HepG2 (cell line): ENCODE measurements around the gene JPT2. TPM values are rescaled to one million over a fixed set of nuclear protein-coding genes. Genes with fewer than 3 reads are reported as not detected.
A peak's percentile ranks its signal among the peaks of the same experiment; 100 is the strongest.

Source experiments
- ATF2 ChIP-seq: sonication (generic); formaldehyde crosslinking; IDR thresholded peaks from 2 replicates; pipeline ENCODE4 v1.4.0; 2020; ENCODE audit warnings: missing genetic modification reagents
- BORCS8-MEF2B ChIP-seq: sonication (generic); formaldehyde crosslinking; IDR thresholded peaks from 2 replicates; pipeline ENCODE4 v1.8.0; 2022; ENCODE audit warnings: mild to moderate bottlenecking, missing genetic modification reagents
- CCAR2 ChIP-seq: fragments of 200-400 bp; formaldehyde crosslinking; optimal IDR thresholded peaks from 2 replicates; pipeline ENCODE3; 2018; ENCODE audit warnings: low read depth, mild to moderate bottlenecking, low read length, moderate library complexity
- FOSL1 ChIP-seq: sonication (generic); formaldehyde crosslinking; IDR thresholded peaks from 2 replicates; pipeline ENCODE4 v1.9.0; 2021; ENCODE audit warnings: missing genetic modification reagents, borderline replicate concordance
- FOXM1 ChIP-seq: sonication (generic); formaldehyde crosslinking; IDR thresholded peaks from 2 replicates; pipeline ENCODE4 v1.5.0; 2020; ENCODE audit warnings: missing genetic modification reagents
- HMG20A ChIP-seq: IDR thresholded peaks from 2 replicates; pipeline ENCODE4 v1.6.1; 2016; ENCODE audit warnings: borderline replicate concordance
- HMGXB4 ChIP-seq, 2 experiments: sonication (generic) in 1 of 2; formaldehyde crosslinking in 1 of 2; IDR thresholded peaks; 2 replicates each; pipeline versions ENCODE4 v1.4.0 to v1.6.1; 2018 to 2020; ENCODE audit warnings: missing genetic modification reagents in 2 of 2, borderline replicate concordance in 1 of 2, low read depth in 1 of 2, mild to moderate bottlenecking in 1 of 2, missing biosample characterization in 1 of 2
- HNF4G ChIP-seq, 2 experiments: sonication (generic) in 1 of 2; formaldehyde crosslinking in 1 of 2; IDR thresholded peaks; 2 replicates each; pipeline versions ENCODE4 v1.4.0 to v1.6.1; 2011 to 2020; ENCODE audit warnings: borderline replicate concordance in 2 of 2, low read depth in 2 of 2, mild to moderate bottlenecking in 2 of 2, low read length in 1 of 2, missing genetic modification reagents in 1 of 2, moderate library complexity in 1 of 2
- HOXA3 ChIP-seq: sonication (generic); formaldehyde crosslinking; IDR thresholded peaks from 2 replicates; pipeline ENCODE4 v1.5.0; 2020; ENCODE audit warnings: missing genetic modification reagents
- HOXD1 ChIP-seq: sonication (generic); formaldehyde crosslinking; IDR thresholded peaks from 2 replicates; pipeline ENCODE4 v1.5.0; 2020; ENCODE audit warnings: missing genetic modification reagents
- JUN ChIP-seq: sonication (generic); formaldehyde crosslinking; IDR thresholded peaks from 2 replicates; pipeline ENCODE4 v1.4.0; 2020; ENCODE audit warnings: mild to moderate bottlenecking, missing genetic modification reagents
- MAFK ChIP-seq, 2 experiments: IDR thresholded peaks in 1 of 2; conservative IDR thresholded peaks in 1 of 2; 2 replicates each; pipeline ENCODE4 v1.6.1; 2011; ENCODE audit warnings: improper control_type of control experiment in 2 of 2, low read length in 2 of 2
- NBN ChIP-seq: fragments of 450-650 bp; conservative IDR thresholded peaks from 2 replicates; pipeline ENCODE4 v1.6.1; 2017
- NCOA5 ChIP-seq: sonication (generic); formaldehyde crosslinking; IDR thresholded peaks from 2 replicates; pipeline ENCODE4 v1.4.0; 2020; ENCODE audit warnings: missing genetic modification reagents
- POLR2AphosphoS5 ChIP-seq: IDR thresholded peaks from 2 replicates; pipeline ENCODE4 v1.6.1; 2012; ENCODE audit warnings: low read depth, low read length
- XBP1 ChIP-seq: sonication (generic); formaldehyde crosslinking; IDR thresholded peaks from 2 replicates; pipeline ENCODE4 v1.5.0; 2020; ENCODE audit warnings: missing genetic modification reagents
- ZNF282 ChIP-seq: fragments of 450-650 bp; IDR thresholded peaks from 2 replicates; pipeline ENCODE4 v1.6.1; 2018; ENCODE audit not compliant: partially characterized antibody
- ZNF33B ChIP-seq: sonication (generic); formaldehyde crosslinking; IDR thresholded peaks from 2 replicates; pipeline ENCODE4 v1.5.1; 2020; ENCODE audit warnings: mild to moderate bottlenecking, missing genetic modification reagents
- ZNF562 ChIP-seq: sonication (generic); formaldehyde crosslinking; IDR thresholded peaks from 2 replicates; pipeline ENCODE4 v1.8.0; 2022; ENCODE audit warnings: missing genetic modification reagents, borderline replicate concordance
- ZNF639 ChIP-seq: conservative IDR thresholded peaks from 2 replicates; pipeline ENCODE4 v1.6.1; 2018; ENCODE audit warnings: missing genetic modification reagents
- polyA plus RNA-seq, 8 experiments: library from polyadenylated mRNA; depleted of rRNA in 3 of 8; stranded (reverse) in 7 of 8; unstranded in 1 of 8; fragments of >200 nt; fragmentation: Illumina TruSeq in 4 of 8; extraction: Trizol in 4 of 8; gene quantifications; 2 replicates each; pipeline versions ENCODE4 v1.2.1 to v1.2.3, GENCODE V29; 2011 to 2016; ENCODE audit warnings: low read depth in 4 of 8, missing spikeins in 1 of 8, mixed read lengths in 1 of 8; ENCODE audit not compliant: insufficient read depth in 1 of 8
- total RNA-seq, 5 experiments: library from RNA; depleted of rRNA; stranded (reverse); fragments of >200 nt; fragmentation: Illumina TruSeq; extraction: Trizol; gene quantifications; 2 replicates each; pipeline ENCODE4 v1.2.3, GENCODE V29; 2016; ENCODE audit warnings: low read depth in 1 of 5
- TF ChIP-seq, protein P1 (sequence below): IDR thresholded peaks from 2 replicates; pipeline ENCODE4 v1.6.1; 2016
- TF ChIP-seq, protein P2 (sequence below): sonication (generic); formaldehyde crosslinking; IDR thresholded peaks from 2 replicates; pipeline ENCODE4 v1.5.0; 2020; ENCODE audit warnings: mild to moderate bottlenecking, missing genetic modification reagents, moderate library complexity

Gene JPT2
- total and polyA plus RNA-seq, 2 of the 13 experiments (the other 11 are each of a cell fraction or from before 2014, with no cell fraction given): 53.5 to 89.4 TPM

- TF ChIP-seq NBN (no peak), HMG20A (CRISPR knock-in tag) (no peak), ZNF639 (CRISPR knock-in tag) (peak; percentile 42; the same call in 1 of the 2 replicates), BORCS8-MEF2B (CRISPR knock-in tag) (0 out of 2 replicates have a peak, but pooled peaks have one; percentile 33), HNF4G (IDR thresholded peaks at IDR 0.05; ENCODE audit: borderline replicate concordance, low read depth, low read length) (no peak), HNF4G (CRISPR knock-in tag; IDR thresholded peaks at IDR 0.05; ENCODE audit: borderline replicate concordance, low read depth) (no peak), POLR2AphosphoS5 (peak; percentile 56), HOXA3 (CRISPR knock-in tag) (peak; percentile 74), ZNF33B (no peak), ZNF282 (no peak), MAFK (conservative IDR thresholded peaks at IDR 0.05 in 1 of 2, IDR thresholded peaks at IDR 0.05 in 1 of 2; ENCODE audit: low read length in 2 of 2) (no peak), ATF2 (CRISPR knock-in tag) (peak; percentile 39; the same call in 1 of the 2 replicates), FOXM1 (CRISPR knock-in tag) (no peak), NCOA5 (CRISPR knock-in tag) (no peak), FOSL1 (no peak), CCAR2 (no peak), ZNF562 (CRISPR knock-in tag) (no peak), HOXD1 (CRISPR knock-in tag) (no peak), XBP1 (CRISPR knock-in tag) (no peak), HMGXB4 (CRISPR knock-in tag; IDR thresholded peaks at IDR 0.05; ENCODE audit: borderline replicate concordance in 1 of 2, low read depth in 1 of 2) (peak in 1 of 2 experiments; percentile 68; a peak in 3 of 4 replicates), JUN (CRISPR knock-in tag) (no peak)
- TF ChIP-seq, protein P1, sequence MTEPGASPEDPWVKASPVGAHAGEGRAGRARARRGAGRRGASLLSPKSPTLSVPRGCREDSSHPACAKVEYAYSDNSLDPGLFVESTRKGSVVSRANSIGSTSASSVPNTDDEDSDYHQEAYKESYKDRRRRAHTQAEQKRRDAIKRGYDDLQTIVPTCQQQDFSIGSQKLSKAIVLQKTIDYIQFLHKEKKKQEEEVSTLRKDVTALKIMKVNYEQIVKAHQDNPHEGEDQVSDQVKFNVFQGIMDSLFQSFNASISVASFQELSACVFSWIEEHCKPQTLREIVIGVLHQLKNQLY (CRISPR knock-in tag): no peak
- TF ChIP-seq, protein P2, sequence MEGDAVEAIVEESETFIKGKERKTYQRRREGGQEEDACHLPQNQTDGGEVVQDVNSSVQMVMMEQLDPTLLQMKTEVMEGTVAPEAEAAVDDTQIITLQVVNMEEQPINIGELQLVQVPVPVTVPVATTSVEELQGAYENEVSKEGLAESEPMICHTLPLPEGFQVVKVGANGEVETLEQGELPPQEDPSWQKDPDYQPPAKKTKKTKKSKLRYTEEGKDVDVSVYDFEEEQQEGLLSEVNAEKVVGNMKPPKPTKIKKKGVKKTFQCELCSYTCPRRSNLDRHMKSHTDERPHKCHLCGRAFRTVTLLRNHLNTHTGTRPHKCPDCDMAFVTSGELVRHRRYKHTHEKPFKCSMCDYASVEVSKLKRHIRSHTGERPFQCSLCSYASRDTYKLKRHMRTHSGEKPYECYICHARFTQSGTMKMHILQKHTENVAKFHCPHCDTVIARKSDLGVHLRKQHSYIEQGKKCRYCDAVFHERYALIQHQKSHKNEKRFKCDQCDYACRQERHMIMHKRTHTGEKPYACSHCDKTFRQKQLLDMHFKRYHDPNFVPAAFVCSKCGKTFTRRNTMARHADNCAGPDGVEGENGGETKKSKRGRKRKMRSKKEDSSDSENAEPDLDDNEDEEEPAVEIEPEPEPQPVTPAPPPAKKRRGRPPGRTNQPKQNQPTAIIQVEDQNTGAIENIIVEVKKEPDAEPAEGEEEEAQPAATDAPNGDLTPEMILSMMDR (CRISPR knock-in tag): no peak
Observed at GRCh38 chr16:1677942-1678499, at the start of gene JPT2 (continued).
